Neural progenitor cell (in vitro differentiated cells): ENCODE data around the gene PPT2. TPM values are rescaled to one million over a fixed set of nuclear protein-coding genes. Genes with fewer than 3 reads are reported as not detected.

Source experiments
- DNase-seq: peaks from one replicate; pipeline ENCODE4 v3.0.0-alpha.2; 2016; ENCODE audit warnings: low spot score
- H2AFZ ChIP-seq: fragments of 200-600 bp; sonication (generic); replicated peaks from 2 replicates; pipeline ENCODE4 v1.6.1; 2016; ENCODE audit warnings: antibody characterized with exemption
- H3F3A ChIP-seq: fragments of 200-600 bp; sonication (generic); 2 replicates; pipeline ENCODE4 v1.6.1; 2016; ENCODE audit warnings: antibody characterized with exemption, low read depth
- H3K27ac ChIP-seq: fragments of 200-600 bp; sonication (generic); 2 replicates; pipeline ENCODE4 v1.5.1; 2016; ENCODE audit warnings: mild to moderate bottlenecking
- H3K27me3 ChIP-seq: fragments of 200-600 bp; sonication (generic); 2 replicates; pipeline ENCODE4 v1.6.1; 2016; ENCODE audit warnings: mild to moderate bottlenecking, moderate library complexity
- H3K36me3 ChIP-seq: fragments of 200-600 bp; sonication (generic); 2 replicates; pipeline ENCODE4 v1.5.1; 2016
- H3K4me1 ChIP-seq: fragments of 200-600 bp; sonication (generic); 2 replicates; pipeline ENCODE4 v1.6.1; 2016; ENCODE audit warnings: mixed run types
- H3K4me2 ChIP-seq: fragments of 200-600 bp; sonication (generic); 2 replicates; pipeline ENCODE4 v1.6.1; 2016
- H3K4me3 ChIP-seq: fragments of 200-600 bp; sonication (generic); 2 replicates; pipeline ENCODE4 v1.5.1; 2016
- H3K79me2 ChIP-seq: fragments of 200-600 bp; sonication (generic); 2 replicates; pipeline ENCODE4 v1.6.1; 2016; ENCODE audit warnings: low read depth
- H3K9ac ChIP-seq: fragments of 200-600 bp; sonication (generic); 2 replicates; pipeline ENCODE4 v1.6.1; 2016
- H3K9me3 ChIP-seq: fragments of 200-600 bp; sonication (generic); 2 replicates; pipeline ENCODE4 v1.5.1; 2016; ENCODE audit warnings: low read depth
- H4K20me1 ChIP-seq: fragments of 200-600 bp; sonication (generic); 2 replicates; pipeline ENCODE4 v1.6.1; 2016; ENCODE audit warnings: low read depth
- H3K27ac Mint-ChIP-seq: 3 replicates; pipeline ENCODE4 v1.8.0; 2021; ENCODE audit warnings: mixed read lengths
- H3K27me3 Mint-ChIP-seq: 2 replicates; pipeline ENCODE4 v1.8.0; 2022; ENCODE audit warnings: low read depth, mild to moderate bottlenecking, inconsistent platforms, moderate library complexity, mixed read lengths; ENCODE audit not compliant: insufficient read depth
- H3K36me3 Mint-ChIP-seq: 3 replicates; pipeline ENCODE4 v1.8.0; 2021; ENCODE audit warnings: mixed read lengths
- H3K4me1 Mint-ChIP-seq: 3 replicates; pipeline ENCODE4 v1.8.0; 2021; ENCODE audit warnings: mixed read lengths
- H3K4me3 Mint-ChIP-seq: 3 replicates; pipeline ENCODE4 v1.8.0; 2021; ENCODE audit warnings: mild to moderate bottlenecking, moderate library complexity, mixed read lengths
- H3K9me3 Mint-ChIP-seq: 3 replicates; pipeline ENCODE4 v1.8.0; 2020; ENCODE audit warnings: mixed read lengths
- CTCF ChIP-seq: fragments of 200-600 bp; sonication (generic); IDR thresholded peaks from 2 replicates; pipeline ENCODE4 v1.5.1; 2017; ENCODE audit warnings: antibody characterized with exemption, mild to moderate bottlenecking
- EZH2 ChIP-seq: fragments of 200-600 bp; sonication (generic); IDR thresholded peaks from 2 replicates; pipeline ENCODE4 v1.6.1; 2017; ENCODE audit warnings: antibody characterized with exemption, mild to moderate bottlenecking, moderate library complexity
- EZH2phosphoT487 ChIP-seq: fragments of 200-600 bp; sonication (generic); IDR thresholded peaks from 2 replicates; pipeline ENCODE4 v1.6.1; 2017; ENCODE audit warnings: antibody characterized with exemption
- total RNA-seq: library from RNA; depleted of rRNA; stranded (reverse); fragments of >200 nt; gene quantifications from 2 replicates; pipeline ENCODE4 v1.2.3, GENCODE V29; 2015; ENCODE audit warnings: low replicate concordance

PPT2 gene
- total RNA-seq, 1 donor from 2014 or later, result 18.6 TPM

- peak overlapping the region; percentile 17 for H3K4me3 ChIP-seq
- Mint-ChIP-seq H3K27ac (no peak overlapping the region), H3K27me3 (peaks cover 3% of the 10 kb centered on the region), H3K36me3 (peaks cover 36% of the 10 kb centered on the region), H3K4me1 (peaks cover 10% of the 10 kb centered on the region), H3K9me3 (no peaks in the 10 kb centered on the region), H3K4me3 (no peak overlapping the region)
- peaks cover 16% of the 10 kb centered on the region for H4K20me1 ChIP-seq
- no peaks in the 10 kb centered on the region for H3K27me3 ChIP-seq
- peaks cover 50% of the 10 kb centered on the region for H3F3A ChIP-seq
- H3K4me1 ChIP-seq, result peaks cover 29% of the 10 kb centered on the region
- peak overlapping the region; percentile 7 for H3K4me2 ChIP-seq
- peak overlapping the region; percentile 59 for H3K27ac ChIP-seq
- peaks cover 19% of the 10 kb centered on the region for H3K79me2 ChIP-seq
- DNase-seq, result no peak
- no peak overlapping the region for H2AFZ ChIP-seq
- no peak overlapping the region for H3K9ac ChIP-seq
- H3K36me3 ChIP-seq, result no peaks in the 10 kb centered on the region
- H3K9me3 ChIP-seq, result no peaks in the 10 kb centered on the region
- TF ChIP-seq EZH2 (no peak), CTCF (no peak), EZH2phosphoT487 (no peak)
Observed at GRCh38 chr6:32168350-32168749, 14.4 kb downstream of the PPT2 start.

GRCh38 chr6:32168807-32169591 is 15.1 kb downstream of the PPT2 start:
- Mint-ChIP-seq H3K27me3 (peaks cover 2% of the 10 kb centered on the region), H3K4me1 (peaks cover 16% of the 10 kb centered on the region), H3K9me3 (no peaks in the 10 kb centered on the region), H3K4me3 (no peak overlapping the region), H3K27ac (no peak overlapping the region), H3K36me3 (peaks cover 36% of the 10 kb centered on the region)
- no peaks in the 10 kb centered on the region for H3K36me3 ChIP-seq
- peaks cover 44% of the 10 kb centered on the region for H3F3A ChIP-seq
- no peaks in the 10 kb centered on the region for H3K27me3 ChIP-seq
- DNase-seq, result no peak
- TF ChIP-seq EZH2 (no peak), EZH2phosphoT487 (no peak), CTCF (no peak)
- peaks cover 22% of the 10 kb centered on the region for H3K4me1 ChIP-seq
- H3K4me3 ChIP-seq, result no peak overlapping the region
- peaks cover 25% of the 10 kb centered on the region for H3K79me2 ChIP-seq
- no peak overlapping the region for H2AFZ ChIP-seq
- no peak overlapping the region for H3K9ac ChIP-seq
- H3K4me2 ChIP-seq, result no peak overlapping the region
- H3K9me3 ChIP-seq, result no peaks in the 10 kb centered on the region
- peak overlapping the region; percentile 47 for H3K27ac ChIP-seq
- H4K20me1 ChIP-seq, result peaks cover 22% of the 10 kb centered on the region

GRCh38 chr6:32170294-32170693 is 16.4 kb downstream of the PPT2 start:
- no peak overlapping the region for H3K27ac Mint-ChIP-seq
- no peaks in the 10 kb centered on the region for H3K9me3 Mint-ChIP-seq
- Histone ChIP-seq H3K9me3 (no peaks in the 10 kb centered on the region), H3K27ac (no peak overlapping the region), H3K79me2 (peaks cover 38% of the 10 kb centered on the region), H3F3A (peaks cover 35% of the 10 kb centered on the region), H3K27me3 (no peaks in the 10 kb centered on the region), H4K20me1 (peaks cover 35% of the 10 kb centered on the region), H3K36me3 (no peaks in the 10 kb centered on the region), H3K9ac (no peak overlapping the region), H3K4me1 (peaks cover 25% of the 10 kb centered on the region), H3K4me2 (no peak overlapping the region), H3K4me3 (no peak overlapping the region), H2AFZ (no peak overlapping the region)
- no peak overlapping the region for H3K4me3 Mint-ChIP-seq
- DNase-seq, result no peak
- H3K27me3 Mint-ChIP-seq, result peaks cover 2% of the 10 kb centered on the region
- peaks cover 33% of the 10 kb centered on the region for H3K36me3 Mint-ChIP-seq
- H3K4me1 Mint-ChIP-seq, result peaks cover 20% of the 10 kb centered on the region
- TF ChIP-seq CTCF, result no peak
- TF ChIP-seq EZH2, result no peak
- no peak for TF ChIP-seq EZH2phosphoT487
